ENCODE data around the gene ALDH1B1. TPM values are rescaled to one million over a fixed set of nuclear protein-coding genes. Genes with fewer than 3 reads are reported as not detected.

ALDH1B1 gene
- total RNA-seq, 1 donor from 2014 or later, result 32.1 TPM

DNA sequence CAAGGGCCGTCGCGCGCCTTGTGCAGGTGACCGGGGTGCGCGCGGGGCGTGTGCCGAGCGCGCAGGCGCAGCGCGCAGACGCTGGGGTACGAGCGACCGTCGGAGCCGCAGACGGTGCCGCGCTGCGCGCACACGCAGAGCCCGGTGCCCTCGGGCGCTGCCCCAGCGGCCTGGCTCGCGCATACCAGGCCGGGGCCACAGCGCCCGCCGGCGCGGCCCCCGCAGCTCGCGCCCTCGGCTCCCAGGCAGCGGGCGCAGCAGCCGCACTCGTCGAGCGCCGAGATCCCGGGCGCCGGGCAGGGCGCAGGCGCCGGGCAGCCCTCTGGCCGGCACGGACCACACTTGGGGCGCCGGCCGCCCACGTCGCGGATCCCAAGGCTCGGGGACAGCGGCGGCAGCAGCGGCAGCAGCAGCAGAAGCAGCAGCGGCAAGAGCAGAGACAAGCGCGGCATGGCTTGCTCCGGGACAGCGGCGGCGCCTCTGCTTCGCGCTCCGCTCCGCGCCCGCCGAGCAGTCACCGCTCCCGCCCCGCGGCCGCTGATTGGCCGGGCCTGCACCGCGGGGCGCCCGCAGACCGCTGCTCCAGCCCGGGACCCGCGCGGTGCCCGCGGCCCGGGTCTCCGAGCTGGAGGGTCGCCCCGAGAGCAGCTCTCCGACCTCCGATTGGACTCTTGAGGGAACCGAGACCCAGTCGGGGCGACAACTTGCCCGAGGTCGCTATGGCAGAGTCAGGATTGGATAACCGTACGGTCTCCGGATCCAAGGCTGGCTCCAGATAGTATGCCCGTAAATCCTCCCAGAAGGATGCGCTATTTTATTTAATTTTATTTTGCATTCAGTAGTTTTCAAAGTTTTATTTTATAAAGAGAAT, 31.7 kb downstream of the ALDH1B1 start, which contains the start of gene IGFBPL1:
IGFBPL1 (minus strand) TSS at position 482 of the 871 bp plus-strand sequence; CDS start at position 452, 30 bp downstream.
- H3K27ac Mint-ChIP-seq, result no peak within 1 kb of the TSS
- H3K4me1 Mint-ChIP-seq (ENCODE audit: low read depth), result peaks cover 5% of the 10 kb centered on the region
- no peaks in the 10 kb centered on the region for H3K9me3 Mint-ChIP-seq (ENCODE audit: low read depth)
- peak; percentile 21 for DNase-seq (ENCODE audit: low spot score, unreplicated experiment)
- H3K27me3 Mint-ChIP-seq, result peaks cover 59% of the 10 kb centered on the region
- TF ChIP-seq, protein P1, sequence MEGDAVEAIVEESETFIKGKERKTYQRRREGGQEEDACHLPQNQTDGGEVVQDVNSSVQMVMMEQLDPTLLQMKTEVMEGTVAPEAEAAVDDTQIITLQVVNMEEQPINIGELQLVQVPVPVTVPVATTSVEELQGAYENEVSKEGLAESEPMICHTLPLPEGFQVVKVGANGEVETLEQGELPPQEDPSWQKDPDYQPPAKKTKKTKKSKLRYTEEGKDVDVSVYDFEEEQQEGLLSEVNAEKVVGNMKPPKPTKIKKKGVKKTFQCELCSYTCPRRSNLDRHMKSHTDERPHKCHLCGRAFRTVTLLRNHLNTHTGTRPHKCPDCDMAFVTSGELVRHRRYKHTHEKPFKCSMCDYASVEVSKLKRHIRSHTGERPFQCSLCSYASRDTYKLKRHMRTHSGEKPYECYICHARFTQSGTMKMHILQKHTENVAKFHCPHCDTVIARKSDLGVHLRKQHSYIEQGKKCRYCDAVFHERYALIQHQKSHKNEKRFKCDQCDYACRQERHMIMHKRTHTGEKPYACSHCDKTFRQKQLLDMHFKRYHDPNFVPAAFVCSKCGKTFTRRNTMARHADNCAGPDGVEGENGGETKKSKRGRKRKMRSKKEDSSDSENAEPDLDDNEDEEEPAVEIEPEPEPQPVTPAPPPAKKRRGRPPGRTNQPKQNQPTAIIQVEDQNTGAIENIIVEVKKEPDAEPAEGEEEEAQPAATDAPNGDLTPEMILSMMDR (IDR thresholded peaks at IDR 0.05; ENCODE audit: unreplicated experiment), result no peak
- H3K4me3 Mint-ChIP-seq (ENCODE audit: low read depth), result peak within 1 kb of the TSS; percentile 54
- no peaks in the 10 kb centered on the region for H3K36me3 Mint-ChIP-seq (ENCODE audit: insufficient read depth)

DNA sequence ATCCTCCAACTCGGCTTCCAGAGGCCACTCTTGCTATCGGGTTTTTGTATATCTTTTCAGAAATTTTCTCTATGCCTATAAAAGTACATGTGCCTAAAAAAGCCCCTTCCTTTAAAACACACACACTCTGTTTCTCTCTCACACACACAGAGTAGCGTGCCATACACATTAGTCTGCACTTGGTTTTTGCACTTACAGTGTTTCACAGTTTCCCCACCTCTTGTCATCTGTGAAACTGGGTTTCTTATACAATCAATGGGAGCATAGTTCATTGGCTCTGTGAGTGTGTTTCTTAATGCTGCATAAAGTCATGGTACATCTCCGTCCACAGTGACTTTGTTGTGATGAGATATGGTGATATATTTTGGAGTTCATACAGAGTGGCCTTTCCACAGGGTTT, 32.4 kb downstream of the ALDH1B1 start:
- Mint-ChIP-seq H3K27me3 (peaks cover 56% of the 10 kb centered on the region), H3K4me3 (ENCODE audit: low read depth) (peak overlapping the region; percentile 48), H3K9me3 (ENCODE audit: low read depth) (no peaks in the 10 kb centered on the region)

DNA sequence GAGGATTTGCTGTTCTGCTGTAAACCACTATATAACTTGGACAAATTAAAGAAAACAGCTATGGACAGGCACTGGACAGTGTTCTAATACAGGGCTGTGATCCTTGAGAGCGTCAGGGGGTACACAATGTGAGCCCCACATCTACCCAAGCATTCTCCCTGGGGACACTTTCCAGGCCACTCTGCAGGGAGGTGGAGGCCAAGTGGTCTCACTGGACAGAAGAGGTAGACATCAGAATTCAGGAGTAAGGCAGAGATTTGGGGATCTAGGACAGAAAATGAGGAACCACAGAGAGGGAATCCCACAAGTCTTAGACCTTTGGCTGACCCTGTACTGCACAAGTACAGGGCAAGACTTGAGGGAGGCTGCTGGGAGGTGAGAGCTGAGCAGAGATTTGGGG, 35.6 kb downstream of the ALDH1B1 start:
- Mint-ChIP-seq H3K4me1 (ENCODE audit: low read depth) (peaks cover 4% of the 10 kb centered on the region), H3K4me3 (ENCODE audit: low read depth) (no peak overlapping the region), H3K9me3 (ENCODE audit: low read depth) (no peaks in the 10 kb centered on the region), H3K27me3 (peaks cover 48% of the 10 kb centered on the region), H3K36me3 (ENCODE audit: insufficient read depth) (no peaks in the 10 kb centered on the region), H3K27ac (no peak overlapping the region)
- no peak for DNase-seq (ENCODE audit: low spot score, unreplicated experiment)
- TF ChIP-seq, protein P1 (IDR thresholded peaks at IDR 0.05; ENCODE audit: unreplicated experiment), result no peak

More for the DNA sequence above, 32.4 kb downstream of the ALDH1B1 start:
- TF ChIP-seq, protein P1 (IDR thresholded peaks at IDR 0.05; ENCODE audit: unreplicated experiment), result no peak
- DNase-seq (ENCODE audit: low spot score, unreplicated experiment), result no peak
- Mint-ChIP-seq H3K27ac (no peak overlapping the region), H3K4me1 (ENCODE audit: low read depth) (peaks cover 4% of the 10 kb centered on the region), H3K36me3 (ENCODE audit: insufficient read depth) (no peaks in the 10 kb centered on the region)

DNA sequence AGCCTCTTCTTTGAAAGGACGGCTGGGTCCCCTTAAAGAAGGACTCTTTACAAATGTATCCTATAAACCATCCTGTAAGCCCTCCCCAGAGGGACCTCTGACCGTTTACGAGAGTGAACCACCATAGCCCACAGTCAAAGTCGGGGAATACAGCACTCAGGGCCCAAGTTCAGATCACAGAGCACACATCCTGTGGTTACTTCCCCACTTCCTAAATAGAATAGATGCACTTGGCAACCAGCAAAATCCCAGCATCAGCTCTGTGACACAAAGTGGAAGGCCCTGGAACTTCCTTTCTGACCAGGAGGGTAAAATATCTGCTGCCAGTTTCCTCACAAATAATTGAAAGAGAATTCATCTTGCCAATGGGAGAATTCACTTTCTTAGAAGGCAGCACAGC, 38.6 kb downstream of the ALDH1B1 start:
- peaks cover 13% of the 10 kb centered on the region for H3K4me1 Mint-ChIP-seq (ENCODE audit: low read depth)
- H3K36me3 Mint-ChIP-seq (ENCODE audit: insufficient read depth), result no peaks in the 10 kb centered on the region
- no peaks in the 10 kb centered on the region for H3K9me3 Mint-ChIP-seq (ENCODE audit: low read depth)
- no peak overlapping the region for H3K27ac Mint-ChIP-seq
- TF ChIP-seq, protein P1 (IDR thresholded peaks at IDR 0.05; ENCODE audit: unreplicated experiment), result no peak
- DNase-seq (ENCODE audit: low spot score, unreplicated experiment), result no peak
- peaks cover 36% of the 10 kb centered on the region for H3K27me3 Mint-ChIP-seq
- H3K4me3 Mint-ChIP-seq (ENCODE audit: low read depth), result no peak overlapping the region

DNA sequence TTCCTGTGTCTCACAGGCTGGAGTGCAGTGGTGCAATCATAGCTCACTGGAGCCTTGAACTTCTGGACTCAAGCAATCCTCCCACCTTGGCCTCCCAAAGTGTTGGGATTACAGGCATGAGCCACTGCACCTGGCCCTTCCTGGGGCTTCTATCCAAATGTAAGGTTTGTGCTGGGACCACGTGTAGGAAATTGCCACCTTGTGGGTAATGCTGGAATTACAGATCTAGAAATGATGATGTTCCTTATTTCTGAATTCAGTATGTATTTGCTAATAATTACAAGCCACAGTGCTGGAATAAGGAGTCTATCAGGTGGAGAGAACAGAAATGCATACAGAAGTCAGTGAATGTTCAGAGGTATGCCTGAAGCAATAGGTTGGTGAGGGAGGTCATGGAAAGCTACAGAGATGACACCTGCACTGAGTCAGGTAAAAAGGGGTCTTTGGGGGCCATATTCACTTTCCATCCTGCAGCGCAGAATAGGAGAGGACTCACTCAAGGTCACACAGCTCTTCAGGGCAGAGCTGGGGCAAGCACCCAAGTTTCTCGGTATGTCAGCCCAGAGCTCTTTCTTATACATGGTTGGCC, 40.5 kb downstream of the ALDH1B1 start:
- H3K36me3 Mint-ChIP-seq (ENCODE audit: insufficient read depth), result no peaks in the 10 kb centered on the region
- no peak overlapping the region for H3K4me3 Mint-ChIP-seq (ENCODE audit: low read depth)
- DNase-seq (ENCODE audit: low spot score, unreplicated experiment), result no peak
- no peaks in the 10 kb centered on the region for H3K9me3 Mint-ChIP-seq (ENCODE audit: low read depth)
- no peak overlapping the region for H3K27ac Mint-ChIP-seq
- H3K27me3 Mint-ChIP-seq, result peaks cover 22% of the 10 kb centered on the region
- TF ChIP-seq, protein P1 (IDR thresholded peaks at IDR 0.05; ENCODE audit: unreplicated experiment), result peak; percentile 70
- H3K4me1 Mint-ChIP-seq (ENCODE audit: low read depth), result peaks cover 22% of the 10 kb centered on the region

All from progenitor cell of endocrine pancreas (in vitro differentiated cells).